HG03442 (cell line): ENCODE measurements around the gene AVPR1A.
"Not testable (repeated sequence)": the region's sequence is repeated elsewhere in the genome, so short reads cannot be mapped to it uniquely, and the experiment has no call there.

ENCODE experiments used
- ATAC-seq: cut with Tn5 transposase; IDR thresholded peaks from one replicate; pipeline ENCODE4 v1.9.1; 2021; ENCODE audit warnings: mild to moderate bottlenecking, moderate library complexity; ENCODE audit not compliant: unreplicated experiment

The AVPR1A gene

DNA sequence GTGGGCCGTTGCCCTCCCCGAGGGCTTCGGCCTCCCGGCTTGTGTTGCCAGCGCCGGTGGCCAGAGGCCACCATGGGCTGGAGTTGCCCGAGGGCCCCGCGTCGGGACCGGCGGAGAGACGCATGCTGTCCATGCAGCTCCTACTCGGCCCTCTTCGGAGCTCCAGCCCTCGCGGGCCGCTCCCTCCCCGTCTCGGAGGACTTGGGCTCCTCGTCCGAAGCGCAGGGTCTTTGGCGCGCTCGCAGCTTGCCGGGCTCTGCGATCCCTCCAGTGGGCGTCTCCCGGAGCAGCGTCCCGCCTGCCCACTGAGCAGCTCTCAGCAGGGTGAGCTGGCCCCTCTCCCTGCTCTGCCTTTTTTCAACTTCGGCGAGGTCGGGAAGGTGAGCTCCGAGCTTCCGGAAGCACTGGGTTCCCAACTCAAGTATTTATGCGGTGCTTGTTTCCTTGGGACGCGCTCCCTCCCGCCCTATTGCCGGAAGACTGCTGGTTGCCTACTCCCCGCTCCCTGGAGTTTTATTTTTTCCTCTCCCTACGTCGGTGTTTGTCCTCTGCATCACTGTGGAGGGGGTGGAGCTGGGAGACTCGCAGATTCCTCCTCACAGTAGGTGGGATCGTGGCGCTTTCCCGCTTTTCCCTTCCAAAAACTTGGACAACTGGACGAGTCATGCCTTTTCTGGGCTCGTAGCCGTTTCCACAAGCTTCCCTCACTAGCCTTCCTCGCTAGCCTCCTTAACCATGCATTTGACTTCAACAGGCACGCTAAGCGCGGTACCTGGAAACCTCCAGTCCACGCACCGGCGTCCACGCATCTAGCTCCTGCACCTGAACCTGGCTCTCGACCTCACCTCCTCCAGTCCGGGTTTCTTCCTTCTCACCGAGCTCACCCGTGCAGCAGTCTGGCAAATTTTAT is at the start of gene AVPR1A:
Gene AVPR1A, minus strand, starts transcription at position 489 of the 910 bp plus-strand sequence. Its CDS starts 365 bp downstream, at position 124.
- no peak for ATAC-seq

DNA sequence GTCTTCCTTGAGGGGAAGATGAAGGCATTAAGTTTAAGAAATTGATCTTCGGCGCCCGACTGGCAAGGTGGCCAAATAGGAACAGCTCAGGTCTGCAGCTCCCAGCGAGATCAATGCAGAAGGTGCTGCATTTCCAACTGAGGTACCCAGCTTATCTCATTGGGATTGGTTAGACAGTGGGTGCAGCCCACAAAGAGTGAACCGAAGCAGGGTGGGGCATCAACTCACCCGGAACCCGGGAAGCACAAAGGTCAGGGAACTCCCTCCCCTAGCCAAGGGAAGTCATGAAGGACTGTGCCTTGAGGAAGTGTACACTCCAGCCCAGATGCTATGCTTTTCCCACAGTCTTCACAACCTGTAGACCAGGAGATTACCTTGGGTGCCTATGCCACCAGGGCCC is 45.2 kb upstream of the AVPR1A start:
- no peak for ATAC-seq

DNA sequence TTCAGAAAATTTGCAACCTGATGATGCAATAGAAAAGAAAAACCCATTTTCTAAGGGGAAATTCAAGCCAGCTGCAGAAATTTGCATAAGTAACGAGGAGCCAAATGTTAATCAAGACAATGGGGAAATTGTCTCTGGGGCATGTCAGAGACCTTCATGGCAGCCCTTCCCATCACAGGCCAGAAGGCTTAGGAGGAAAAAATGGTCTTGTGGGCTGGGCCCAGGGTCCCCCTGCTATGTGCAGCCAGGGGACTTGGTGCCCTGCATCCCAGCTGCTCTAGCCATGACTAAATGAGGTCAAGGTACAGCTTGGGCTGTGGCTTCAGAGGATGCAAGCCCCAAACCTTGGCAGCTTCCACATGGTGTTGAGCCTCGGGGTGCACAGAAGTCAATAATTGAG is 28.2 kb upstream of the AVPR1A start:
- no peak for ATAC-seq

DNA sequence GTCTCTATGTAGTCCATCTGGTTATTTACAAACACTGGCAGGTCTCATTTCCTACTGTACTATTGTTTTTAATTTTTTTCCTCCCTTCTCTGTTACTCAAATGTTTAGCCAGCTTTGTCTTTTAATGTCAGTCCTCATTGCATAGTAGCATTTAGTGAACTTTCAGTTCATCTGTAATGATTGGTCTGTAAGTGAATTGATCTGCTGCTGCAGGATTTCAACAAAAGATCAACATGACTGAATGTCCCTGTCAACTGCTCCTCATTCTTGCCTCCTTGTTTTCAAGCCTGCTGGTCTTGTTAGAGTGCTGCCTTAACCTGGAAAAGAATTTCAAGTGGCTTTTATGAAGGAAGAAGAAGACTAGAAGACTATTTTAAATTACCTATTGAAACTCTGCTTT is 19.3 kb upstream of the AVPR1A start:
- no peak for ATAC-seq

DNA sequence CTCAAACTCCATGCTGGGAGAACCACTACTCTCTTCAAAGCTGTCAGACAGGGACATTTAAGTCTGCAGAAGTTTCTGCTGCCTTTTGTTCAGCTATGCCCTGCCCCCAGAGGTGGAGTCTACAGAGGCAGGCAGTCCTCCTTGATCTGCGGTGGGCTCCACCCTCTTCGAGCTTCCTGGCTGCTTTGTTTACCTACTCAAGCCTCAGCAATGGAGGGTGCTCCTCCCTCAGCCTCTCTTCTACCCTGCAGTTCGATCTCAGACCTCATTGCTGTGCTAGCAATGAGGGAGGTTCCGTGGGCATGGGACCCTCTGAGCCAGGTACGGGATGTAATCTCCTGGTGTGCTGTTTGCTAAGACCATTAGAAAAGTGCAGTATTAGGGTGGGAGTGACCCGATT is 16.7 kb upstream of the AVPR1A start:
- ATAC-seq, result not testable (repeated sequence)

DNA sequence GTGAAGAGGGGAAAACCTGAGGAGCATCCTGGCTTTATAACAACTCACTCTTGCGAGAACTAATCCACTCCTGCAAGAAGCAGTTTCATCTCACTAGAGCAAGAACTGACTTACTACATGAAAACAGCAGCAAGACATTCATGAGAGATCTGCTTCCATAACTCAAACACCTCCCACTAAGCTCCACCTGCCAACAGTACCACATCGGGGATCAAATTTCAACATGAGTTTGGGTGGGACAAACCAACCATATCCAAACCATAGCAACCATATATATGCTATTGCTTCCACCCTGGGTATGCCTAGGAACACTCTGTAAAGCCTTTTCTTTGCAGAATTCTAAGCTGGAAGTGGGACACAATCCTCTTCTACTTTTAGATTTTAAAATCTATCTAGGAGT is 13.9 kb upstream of the AVPR1A start:
- ATAC-seq, result no peak

DNA sequence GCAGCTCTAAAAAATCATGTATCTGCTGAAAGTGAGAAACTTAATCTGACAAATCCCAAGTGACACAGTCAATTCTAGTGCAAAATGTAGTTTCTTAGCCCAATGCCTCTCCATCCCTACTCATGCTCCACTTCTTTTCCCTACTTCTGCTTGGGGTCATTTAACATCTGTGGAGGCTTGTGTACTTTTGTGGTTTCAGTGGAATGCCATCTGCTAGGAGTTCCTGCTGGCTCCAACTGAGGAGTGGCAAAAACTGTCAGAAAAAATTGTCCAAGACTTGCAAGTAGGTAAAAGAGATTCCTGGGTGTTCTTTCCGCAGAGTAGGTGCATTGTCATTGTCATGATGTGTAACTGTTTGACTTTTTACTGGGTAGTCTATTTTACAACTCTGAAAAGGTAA is 12.5 kb upstream of the AVPR1A start:
- ATAC-seq, result no peak

DNA sequence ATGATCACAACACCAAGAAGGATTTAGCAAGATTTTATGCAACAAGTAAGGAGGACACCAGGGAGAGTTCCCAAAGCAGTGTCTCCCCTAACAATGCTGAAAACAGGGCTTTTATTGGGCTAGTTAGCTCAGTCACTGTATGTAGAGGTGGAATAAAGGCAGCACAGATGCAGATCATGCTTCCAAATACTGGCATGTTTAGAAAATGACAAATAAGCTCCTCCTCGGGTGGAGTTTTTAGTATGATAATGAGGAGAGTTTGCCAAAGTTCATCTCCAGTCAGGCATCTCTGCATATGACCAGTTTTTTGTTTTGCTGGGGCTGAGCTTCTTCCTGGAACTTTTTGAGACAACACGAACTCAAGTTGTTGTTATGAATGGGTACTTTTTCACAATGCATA is 4.4 kb upstream of the AVPR1A start:
- ATAC-seq, result no peak

DNA sequence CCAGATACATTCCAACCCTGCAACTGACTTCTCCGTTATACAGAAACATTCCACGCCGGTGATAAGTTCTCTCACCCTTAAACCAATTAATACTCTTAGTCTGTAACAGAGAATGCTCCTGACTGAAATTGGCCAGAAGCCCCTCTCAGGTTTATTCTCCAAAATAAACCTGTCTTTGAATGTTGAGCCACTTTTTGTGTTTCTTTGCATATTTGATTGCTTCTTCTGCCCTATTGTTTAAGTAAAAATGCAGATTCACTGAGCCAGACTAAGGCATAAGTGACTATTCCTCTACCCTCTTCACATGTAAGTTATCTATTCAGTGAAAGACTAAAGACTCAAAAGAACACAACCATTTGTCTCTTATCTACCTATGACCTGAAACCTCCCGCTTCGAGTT is 3.6 kb upstream of the AVPR1A start:
- no peak for ATAC-seq

DNA sequence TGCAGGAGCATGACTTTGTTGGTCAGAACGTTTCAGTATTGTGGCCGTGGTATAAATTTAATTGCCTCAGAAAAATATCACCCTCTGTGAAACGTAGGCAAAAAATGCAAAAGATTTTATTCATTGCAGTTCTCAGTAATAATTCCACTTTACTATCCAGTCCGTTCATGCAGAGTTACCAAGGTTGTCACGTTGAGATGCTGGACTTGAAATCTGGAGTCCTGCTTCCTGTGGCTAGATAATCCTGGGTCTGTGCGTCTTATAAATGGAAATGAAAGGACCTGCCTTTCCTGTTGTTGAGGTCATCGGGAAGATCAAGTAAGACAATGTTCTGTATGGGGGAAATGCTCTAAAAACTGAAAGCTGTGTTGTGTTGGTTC is 1.3 kb upstream of the AVPR1A start:
- no peak for ATAC-seq

DNA sequence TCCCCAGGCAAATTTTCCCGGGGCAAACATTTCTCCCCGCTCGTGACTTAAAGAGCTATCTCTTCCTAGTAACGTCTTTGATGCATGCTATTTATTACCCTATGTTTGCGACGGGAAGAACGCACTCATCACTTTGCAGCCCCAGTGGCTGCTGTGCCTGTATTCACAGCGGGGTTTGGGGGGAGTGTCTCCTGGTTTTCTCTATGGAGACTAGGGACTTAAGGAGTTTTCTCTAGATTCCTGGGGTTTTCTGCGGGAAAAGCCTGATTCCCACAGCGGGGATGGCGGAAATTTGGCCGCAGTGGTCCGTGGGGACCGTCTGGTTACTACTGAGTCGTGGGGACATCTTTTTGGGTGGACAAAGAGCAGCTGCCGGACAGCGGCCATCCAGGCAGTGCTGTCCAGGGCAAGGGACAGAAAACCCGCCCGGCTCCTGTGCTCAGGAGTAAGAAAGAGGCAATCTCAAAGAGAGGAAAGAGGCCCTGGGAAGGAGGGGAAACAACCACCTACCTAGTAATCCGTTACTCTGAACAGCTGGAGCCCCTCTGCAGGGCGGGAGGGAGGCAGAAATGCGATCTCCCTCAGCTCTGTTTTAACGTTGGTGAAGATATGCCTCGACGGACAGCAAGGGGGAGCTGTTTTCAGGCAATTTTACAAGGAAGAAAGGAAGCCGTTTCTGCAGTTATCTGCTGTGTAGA is 771 bp upstream of the AVPR1A start:
- ATAC-seq, result peak; percentile 85

DNA sequence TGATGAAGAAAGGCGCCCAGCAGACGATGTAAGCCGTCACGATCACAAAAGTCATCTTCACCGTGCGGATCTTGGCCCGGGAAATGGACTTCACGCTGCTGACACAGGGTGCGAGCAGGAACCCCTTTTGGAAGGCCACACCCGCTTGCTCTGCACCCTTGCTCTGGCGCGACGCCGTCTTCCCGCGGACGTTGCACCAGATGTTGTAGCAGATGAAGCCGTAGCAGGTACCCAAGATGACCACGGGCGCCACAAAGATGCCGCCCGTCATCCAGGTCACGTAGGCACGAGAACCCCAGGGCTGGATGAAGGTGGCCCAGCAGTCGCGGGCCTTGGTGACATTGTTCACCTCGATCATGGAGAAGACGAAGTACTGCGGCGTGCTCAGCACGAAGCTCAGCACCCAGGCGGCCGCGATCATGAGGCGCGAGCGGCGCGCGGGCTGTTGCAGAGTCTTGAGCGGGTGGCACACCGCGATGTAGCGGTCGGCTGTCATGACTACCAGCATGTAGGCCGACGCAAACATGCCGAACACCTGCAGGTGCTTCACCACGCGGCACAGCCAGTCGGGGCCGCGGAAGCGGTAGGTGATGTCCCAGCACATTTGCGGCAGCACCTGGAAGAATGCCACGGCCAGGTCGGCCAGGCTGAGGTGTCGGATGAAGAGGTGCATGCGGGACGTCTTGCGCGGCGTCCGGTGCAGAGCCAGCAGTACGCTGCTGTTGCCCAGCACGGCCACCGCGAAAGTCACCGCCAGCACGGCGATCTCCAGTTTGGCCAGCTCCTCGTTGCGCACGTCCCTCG is 890 bp downstream of the AVPR1A start:
- no peak for ATAC-seq

DNA sequence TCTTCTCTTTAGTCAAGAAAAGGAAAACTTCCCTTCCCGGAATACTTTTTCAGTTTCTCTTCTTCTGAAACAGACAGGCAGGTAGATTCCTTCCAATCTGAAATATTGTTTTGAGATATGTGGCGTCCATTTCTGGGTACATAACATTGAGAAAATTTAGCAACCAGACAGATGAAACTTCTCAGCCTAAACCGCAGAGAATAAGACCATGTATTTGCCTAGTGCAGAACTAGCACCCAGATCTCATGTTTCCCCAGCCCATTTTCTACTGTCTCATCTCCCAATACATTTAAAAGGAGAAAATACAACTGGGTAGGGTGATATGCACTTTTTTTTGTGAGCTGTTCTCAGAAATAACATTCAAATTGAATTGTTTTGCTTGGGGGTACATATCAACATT is 6.4 kb downstream of the AVPR1A start:
- no peak for ATAC-seq

DNA sequence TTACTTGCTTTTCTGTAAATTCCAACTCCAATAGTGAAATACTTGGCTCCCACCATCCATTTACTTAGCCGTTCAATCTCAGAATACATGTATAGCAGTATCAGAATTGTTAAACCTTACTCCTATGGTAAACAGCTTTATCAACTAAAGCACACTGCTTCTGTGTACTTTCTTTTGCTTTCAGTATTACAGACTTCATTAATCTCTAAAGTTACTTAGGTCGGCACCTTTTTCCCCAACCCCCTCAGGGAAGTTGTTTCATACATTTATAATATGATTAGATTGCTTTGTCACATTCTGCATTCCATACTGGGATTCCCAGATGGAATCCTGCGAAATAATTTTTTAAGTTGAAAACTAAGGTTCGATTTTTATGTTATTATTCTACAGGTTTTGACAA is 12.5 kb downstream of the AVPR1A start:
- no peak for ATAC-seq

DNA sequence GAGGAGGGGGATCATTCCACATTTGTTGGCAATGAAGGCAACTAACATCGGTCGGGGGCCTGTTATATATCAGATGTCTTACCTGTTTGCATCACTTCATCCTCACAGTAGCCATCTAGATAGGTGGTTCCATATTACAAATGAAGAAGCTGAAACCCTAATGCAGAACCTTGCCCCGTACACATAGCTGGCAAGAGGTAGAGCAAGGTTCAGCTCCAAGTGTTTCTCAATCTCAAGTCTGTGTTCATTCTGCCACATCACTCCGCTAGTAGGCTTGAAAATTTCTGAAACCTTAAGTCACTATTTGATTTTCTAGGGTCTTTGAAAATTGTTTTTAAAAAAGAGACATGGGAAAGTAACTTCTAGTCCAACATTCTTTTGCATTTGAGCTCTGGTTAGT is 17.0 kb downstream of the AVPR1A start:
- no peak for ATAC-seq

DNA sequence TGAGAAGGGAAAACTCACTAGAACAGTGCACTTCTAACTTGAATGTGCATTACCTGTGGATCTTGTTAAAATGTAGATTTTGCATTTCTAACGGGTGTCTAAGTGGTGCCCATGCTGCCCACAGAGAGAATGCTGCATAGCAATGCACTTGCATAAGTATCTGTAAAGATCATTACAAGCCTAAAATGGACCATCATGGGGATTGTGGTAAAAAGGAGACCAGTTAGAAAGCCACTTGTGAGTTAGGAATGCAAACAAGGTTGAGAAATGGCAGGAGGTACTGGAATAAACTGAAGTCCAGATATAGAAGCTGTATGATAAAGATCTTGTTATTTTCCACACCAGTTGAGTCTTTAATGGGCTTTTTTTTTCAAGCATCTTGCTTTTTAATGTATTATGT is 18.8 kb downstream of the AVPR1A start:
- no peak for ATAC-seq

DNA sequence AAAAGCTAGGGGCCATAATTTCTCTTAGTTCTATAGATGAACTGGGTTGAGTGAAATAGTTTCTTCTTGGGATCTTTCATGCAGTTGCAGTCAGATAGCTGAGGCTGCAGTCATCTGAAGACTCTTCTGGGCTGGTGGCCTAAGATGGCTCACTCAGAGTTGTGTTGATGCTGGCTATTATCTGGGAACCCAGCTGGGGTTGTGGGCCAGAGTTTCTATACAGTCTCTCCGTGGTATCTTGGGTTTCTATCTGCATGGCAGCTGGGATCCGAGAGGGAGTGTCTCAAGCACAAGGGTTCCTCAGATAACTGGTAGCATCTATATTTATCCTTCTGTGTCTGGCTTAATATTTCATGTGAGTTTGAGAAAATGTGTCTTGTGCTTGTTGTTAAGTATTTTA is 21.1 kb downstream of the AVPR1A start:
- no peak for ATAC-seq

DNA sequence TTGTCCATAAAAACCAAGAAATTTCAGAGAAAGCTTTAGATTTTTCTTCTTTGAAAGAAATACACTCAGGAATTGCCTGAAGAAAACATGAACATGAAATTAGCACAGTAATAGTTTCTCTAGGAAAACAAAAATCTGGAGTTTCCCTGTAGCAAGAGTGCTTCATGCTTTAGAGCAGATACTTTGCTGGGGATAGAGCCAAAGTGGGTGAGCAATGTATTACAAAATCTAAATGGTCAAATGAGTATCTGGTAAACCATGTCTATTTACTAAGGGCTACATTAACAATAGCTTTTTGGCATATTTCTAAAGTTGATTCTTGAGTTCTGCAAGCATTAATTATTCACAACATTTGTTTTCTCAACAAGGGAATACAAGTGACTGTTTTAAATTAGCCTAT is 26.2 kb downstream of the AVPR1A start:
- ATAC-seq, result no peak

DNA sequence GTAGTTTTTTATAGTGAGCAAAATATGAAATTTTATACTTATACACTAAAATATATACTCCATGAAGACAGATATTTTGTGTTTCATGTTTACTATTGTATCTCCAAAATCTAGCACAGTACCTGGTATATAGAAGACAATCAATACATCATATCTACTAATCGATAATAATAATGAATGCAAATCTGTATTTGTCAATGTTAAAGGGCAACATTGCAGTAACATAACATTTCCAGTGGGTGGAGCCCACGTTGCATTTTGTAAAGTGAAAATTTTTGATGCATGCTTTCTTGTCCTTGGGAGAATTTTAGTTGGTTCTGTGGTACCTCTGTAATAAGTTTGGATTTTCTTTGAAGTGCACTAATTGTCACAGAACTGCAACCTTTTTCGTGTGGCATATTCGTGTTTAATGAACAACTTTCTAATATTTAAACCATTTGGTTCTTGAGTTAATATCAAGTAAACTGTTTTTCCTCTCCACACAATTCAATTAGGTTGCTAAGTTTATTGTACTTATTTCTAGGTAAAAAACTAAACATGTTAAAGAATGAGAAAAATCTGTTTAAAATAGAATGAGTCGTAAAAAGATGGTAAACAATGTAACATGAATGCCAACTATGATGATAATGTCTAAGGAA is 47.4 kb downstream of the AVPR1A start:
- ATAC-seq, result no peak

DNA sequence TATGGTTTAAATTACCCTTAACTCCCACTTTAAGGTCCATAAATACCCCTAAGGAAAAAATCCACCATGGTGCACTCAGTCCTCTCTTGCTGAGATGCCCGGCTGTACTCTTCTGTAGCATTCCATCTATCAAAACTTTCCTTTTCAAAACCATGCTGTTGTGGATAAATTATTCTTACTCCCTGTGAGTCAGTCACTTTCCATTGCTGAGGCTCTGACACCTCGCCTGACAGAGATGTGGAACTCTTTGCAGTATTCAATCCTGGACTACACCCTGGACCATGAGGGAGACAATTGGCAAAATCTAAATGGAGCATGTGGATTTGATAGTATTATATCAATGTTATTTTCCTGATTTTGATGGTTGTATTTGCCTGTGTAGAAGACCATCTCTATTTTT is 49.1 kb downstream of the AVPR1A start:
- no peak for ATAC-seq

DNA sequence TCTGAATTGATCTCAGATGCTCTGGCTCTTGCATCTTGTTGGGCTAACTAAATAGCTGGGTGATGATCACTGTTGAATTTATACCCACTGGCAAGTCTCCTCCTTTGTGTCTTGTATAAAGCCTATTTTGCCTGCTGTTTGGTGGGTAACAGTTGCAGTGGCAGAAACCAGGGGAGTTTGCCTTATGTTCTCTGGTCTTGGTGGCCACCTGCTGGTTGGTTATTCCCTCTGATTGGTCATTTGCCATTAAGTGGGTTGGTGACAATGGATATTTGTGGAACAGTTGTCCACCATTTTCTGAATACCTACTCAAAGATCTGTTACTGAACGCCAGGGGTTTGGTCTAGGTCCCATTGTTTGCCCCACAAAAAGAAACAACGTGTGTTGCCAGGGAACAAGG is 52.1 kb downstream of the AVPR1A start:
- no peak for ATAC-seq
